HG03442 (cell line): ENCODE measurements around the gene PPCDC.
A peak's percentile ranks its signal among the peaks of the same experiment; 100 is the strongest.

Source experiments
- ATAC-seq: cut with Tn5 transposase; IDR thresholded peaks from one replicate; pipeline ENCODE4 v1.9.1; 2021; ENCODE audit warnings: mild to moderate bottlenecking, moderate library complexity; ENCODE audit not compliant: unreplicated experiment

Gene PPCDC

GRCh38 chr15:75008629-75009326 is 14.6 kb upstream of the PPCDC start:
- ATAC-seq: peak; percentile 74

GRCh38 chr15:75016431-75016830 is 7.0 kb upstream of the PPCDC start:
- ATAC-seq: no peak

- ATAC-seq: no peak
Measured at GRCh38 chr15:75019916-75020315, 3.5 kb upstream of the PPCDC start.

GRCh38 chr15:75021341-75021740 is 2.0 kb upstream of the PPCDC start:
- no peak for ATAC-seq

GRCh38 chr15:75022783-75023180 is 608 bp upstream of the PPCDC start:
- ATAC-seq: no peak

GRCh38 chr15:75023872-75024636 is 664 bp downstream of the PPCDC start:
- ATAC-seq: no peak

- ATAC-seq: no peak
Measured at GRCh38 chr15:75025107-75025506, 1.7 kb downstream of the PPCDC start.

- ATAC-seq: no peak
Measured at GRCh38 chr15:75025548-75026260, 2.3 kb downstream of the PPCDC start.

GRCh38 chr15:75027551-75027950 is 4.2 kb downstream of the PPCDC start:
- no peak for ATAC-seq

GRCh38 chr15:75028991-75029377 is 5.6 kb downstream of the PPCDC start:
- ATAC-seq: no peak

- ATAC-seq: peak; percentile 50
Measured at GRCh38 chr15:75029378-75030022, 6.1 kb downstream of the PPCDC start.

GRCh38 chr15:75030023-75030413 is 6.6 kb downstream of the PPCDC start:
- no peak for ATAC-seq

GRCh38 chr15:75030424-75030823 is 7.0 kb downstream of the PPCDC start:
- ATAC-seq: no peak

GRCh38 chr15:75031848-75032247 is 8.5 kb downstream of the PPCDC start:
- ATAC-seq: no peak

GRCh38 chr15:75032395-75032794 is 9.0 kb downstream of the PPCDC start:
- no peak for ATAC-seq

- no peak for ATAC-seq
Measured at GRCh38 chr15:75033809-75034208, 10.4 kb downstream of the PPCDC start.

- no peak for ATAC-seq
Measured at GRCh38 chr15:75034615-75035014, 11.2 kb downstream of the PPCDC start.

- no peak for ATAC-seq
Measured at GRCh38 chr15:75036212-75036616, 12.8 kb downstream of the PPCDC start.

GRCh38 chr15:75037685-75038084 is 14.3 kb downstream of the PPCDC start:
- ATAC-seq: no peak

GRCh38 chr15:75038231-75038630 is 14.8 kb downstream of the PPCDC start:
- ATAC-seq: no peak

GRCh38 chr15:75042730-75043508 is 19.5 kb downstream of the PPCDC start:
- peak; percentile 61 for ATAC-seq
